ENCODE data around the gene DNTT.

DNTT gene

GRCh38 chr10:96360331-96360730 lies 56.1 kb downstream of the DNTT start:
- no peak overlapping the region for H3K4me3 ChIP-seq (ENCODE audit: low read depth, low read length)
- DNase-seq (ENCODE audit: low read depth), result no peak
- no peak for TF ChIP-seq CTCF (IDR thresholded peaks at IDR 0.05; ENCODE audit: insufficient read depth, low read depth, low read length, missing control alignments)

GRCh38 chr10:96360766-96361165 lies 56.5 kb downstream of the DNTT start:
- no peak overlapping the region for H3K4me3 ChIP-seq (ENCODE audit: low read depth, low read length)
- no peak for TF ChIP-seq CTCF (IDR thresholded peaks at IDR 0.05; ENCODE audit: insufficient read depth, low read depth, low read length, missing control alignments)
- no peak for DNase-seq (ENCODE audit: low read depth)

- no peak for TF ChIP-seq CTCF (IDR thresholded peaks at IDR 0.05; ENCODE audit: insufficient read depth, low read depth, low read length, missing control alignments)
- no peak for DNase-seq (ENCODE audit: low read depth)
- no peak overlapping the region for H3K4me3 ChIP-seq (ENCODE audit: low read depth, low read length)
Measured at GRCh38 chr10:96365571-96365970, 61.3 kb downstream of the DNTT start.

GRCh38 chr10:96366508-96366907 lies 62.3 kb downstream of the DNTT start:
- DNase-seq (ENCODE audit: low read depth), result no peak
- H3K4me3 ChIP-seq (ENCODE audit: low read depth, low read length), result no peak overlapping the region
- no peak for TF ChIP-seq CTCF (IDR thresholded peaks at IDR 0.05; ENCODE audit: insufficient read depth, low read depth, low read length, missing control alignments)

GRCh38 chr10:96367470-96367869 lies 63.2 kb downstream of the DNTT start:
- TF ChIP-seq CTCF (IDR thresholded peaks at IDR 0.05; ENCODE audit: insufficient read depth, low read depth, low read length, missing control alignments), result no peak
- no peak for DNase-seq (ENCODE audit: low read depth)
- H3K4me3 ChIP-seq (ENCODE audit: low read depth, low read length), result no peak overlapping the region

- no peak overlapping the region for H3K4me3 ChIP-seq (ENCODE audit: low read depth, low read length)
- TF ChIP-seq CTCF (IDR thresholded peaks at IDR 0.05; ENCODE audit: insufficient read depth, low read depth, low read length, missing control alignments), result no peak
- DNase-seq (ENCODE audit: low read depth), result no peak
Measured at GRCh38 chr10:96368971-96369370, 64.7 kb downstream of the DNTT start.

- H3K4me3 ChIP-seq (ENCODE audit: low read depth, low read length), result no peak overlapping the region
- DNase-seq (ENCODE audit: low read depth), result no peak
- TF ChIP-seq CTCF (IDR thresholded peaks at IDR 0.05; ENCODE audit: insufficient read depth, low read depth, low read length, missing control alignments), result no peak
Measured at GRCh38 chr10:96369890-96370583, 65.8 kb downstream of the DNTT start.

All from GM12865 (cell line).